K562 (cell line): ENCODE results near the gene SRMS. TPM values are rescaled to one million over a fixed set of nuclear protein-coding genes. Genes with fewer than 3 reads are reported as not detected.

Experiments used
- ATAC-seq: fragments of 200-7000 bp; cut with Tn5 transposase; 3 replicates; pipeline ENCODE4 v1.9.1; 2020; ENCODE audit warnings: moderate library complexity
- BruUV-seq: library from RNA; stranded (reverse); fragments of 400-500 nt; replicated peaks from 2 replicates; lab custom pipeline; 2021; lab: Mats Ljungman, UMichigan
- CTCF ChIA-PET: fragments of 300-600 bp; formaldehyde crosslinking; extraction: SDS; loops from one replicate; lab custom pipeline; 2021; ENCODE audit warnings: low intra/inter-chr PET ratio; lab: Yijun Ruan, JAX
- POLR2A ChIA-PET: fragments of 300-600, 350-650 bp; sonication (Branson Sonifier 250); formaldehyde crosslinking; extraction: SDS; loops from one replicate; lab custom pipeline; 2021; ENCODE audit warnings: antibody characterized with exemption, inconsistent platforms; lab: Yijun Ruan, JAX
- DNase-seq, 4 experiments: peaks; one replicate each; pipeline versions ENCODE4 v3.0.0 to v3.0.0-alpha.2; 2011 to 2018; ENCODE audit warnings: low spot score in 3 of 4, mixed read lengths in 3 of 4; ENCODE audit errors: extremely low read depth in 1 of 4
- FAIRE-seq: peaks from 2 replicates; lab custom pipeline; 2011; peaks lifted over from hg19 to GRCh38; lab: Jason Lieb, UNC
- H2AFZ ChIP-seq: 2 replicates; pipeline ENCODE4 v1.6.0; 2011; ENCODE audit warnings: low read depth, low read length, control low read depth, inconsistent platforms
- H3K27ac ChIP-seq: fragments of 200-600 bp; 3 replicates; pipeline ENCODE4 v1.8.0; 2011; ENCODE audit warnings: low read depth, mild to moderate bottlenecking, control low read depth, inconsistent platforms, low read length, moderate library complexity, mixed read lengths; ENCODE audit errors: extremely low read depth
- H3K27me3 ChIP-seq, 2 experiments: fragments of 300-600 bp in 1 of 2; 2 replicates in 1 of 2; 3 replicates in 1 of 2; pipeline versions ENCODE4 v1.6.0 to v1.8.0; 2011; ENCODE audit warnings: inconsistent platforms in 2 of 2, low read length in 2 of 2, mild to moderate bottlenecking in 1 of 2, mixed read lengths in 1 of 2, moderate library complexity in 1 of 2; ENCODE audit not compliant: control insufficient read depth in 2 of 2, insufficient read depth in 2 of 2
- H3K36me3 ChIP-seq: fragments of 300-600 bp; 3 replicates; pipeline ENCODE4 v1.8.0; 2011; ENCODE audit warnings: mild to moderate bottlenecking, low read length, inconsistent platforms; ENCODE audit not compliant: control insufficient read depth, insufficient read depth
- H3K4me1 ChIP-seq, 2 experiments: fragments of 200-600 bp in 1 of 2; replicated peaks in 1 of 2; 2 replicates in 1 of 2; 3 replicates in 1 of 2; pipeline versions ENCODE4 v1.5.1 to v1.8.0; 2011; ENCODE audit warnings: inconsistent platforms in 2 of 2, low read length in 2 of 2, mild to moderate bottlenecking in 1 of 2, mixed read lengths in 1 of 2, moderate library complexity in 1 of 2; ENCODE audit not compliant: control insufficient read depth in 2 of 2, insufficient read depth in 2 of 2
- H3K4me2 ChIP-seq: 2 replicates; pipeline ENCODE4 v1.6.1; 2011; ENCODE audit warnings: low read length, control low read depth, inconsistent platforms, mixed read lengths; ENCODE audit not compliant: insufficient read depth
- H3K4me3 ChIP-seq: fragments of 200-600 bp; sonication (generic), shearing (Covaris generic); 2 replicates; pipeline ENCODE4 v1.5.1; 2016; ENCODE audit warnings: control low read depth, inconsistent platforms
- H3K79me2 ChIP-seq: fragments of 200-600 bp; 3 replicates; pipeline ENCODE4 v1.8.0; 2011; ENCODE audit warnings: low read length, inconsistent platforms; ENCODE audit not compliant: control insufficient read depth, insufficient read depth
- H3K9ac ChIP-seq, 2 experiments: 2 replicates each; pipeline versions ENCODE4 v1.6.0 to v1.6.1; 2011; ENCODE audit warnings: low read depth in 2 of 2, low read length in 2 of 2, control low read depth in 1 of 2, inconsistent platforms in 1 of 2, mild to moderate bottlenecking in 1 of 2, mixed read lengths in 1 of 2; ENCODE audit not compliant: insufficient read depth in 1 of 2
- H3K9me1 ChIP-seq: one replicate; pipeline ENCODE4 v1.6.0; 2011; ENCODE audit warnings: inconsistent platforms, mild to moderate bottlenecking, low read length, moderate library complexity; ENCODE audit not compliant: control insufficient read depth, insufficient read depth
- H3K9me3 ChIP-seq: replicated peaks from 2 replicates; pipeline ENCODE4 v1.5.1; 2011; ENCODE audit warnings: low read depth, low read length, inconsistent platforms; ENCODE audit not compliant: control insufficient read depth, insufficient read depth
- H4K20me1 ChIP-seq: replicated peaks from 2 replicates; pipeline ENCODE4 v1.6.1; 2011; ENCODE audit warnings: low read length, inconsistent platforms, mixed read lengths; ENCODE audit not compliant: control insufficient read depth, insufficient read depth
- GTF2F1 ChIP-seq: IDR thresholded peaks from 2 replicates; pipeline ENCODE4 v1.6.1; 2011; ENCODE audit warnings: low read depth, low read length, improper control_type of control experiment
- KDM1A ChIP-seq, 2 experiments: fragments of 450-650 bp; IDR thresholded peaks; 2 replicates each; pipeline ENCODE4 v1.6.1; 2016; ENCODE audit warnings: mild to moderate bottlenecking in 2 of 2
- PTBP1 ChIP-seq: fragments of 200-400 bp; formaldehyde crosslinking; IDR thresholded peaks from 2 replicates; pipeline ENCODE4 v1.6.1; 2017; ENCODE audit warnings: low read depth, low read length
- RB1 ChIP-seq: fragments of 450-650 bp; IDR thresholded peaks from 2 replicates; pipeline ENCODE4 v1.6.1; 2017; ENCODE audit warnings: low read depth, mild to moderate bottlenecking
- ZBTB7A ChIP-seq: IDR thresholded peaks from 2 replicates; pipeline ENCODE4 v1.6.1; 2011; ENCODE audit warnings: low read depth, mild to moderate bottlenecking, low read length, moderate library complexity, borderline replicate concordance; ENCODE audit not compliant: control insufficient read depth
- ZNF124 ChIP-seq: sonication (generic); formaldehyde crosslinking; IDR thresholded peaks from 2 replicates; pipeline ENCODE4 v1.8.1; 2022; ENCODE audit warnings: missing genetic modification reagents
- WGBS: fragments of 100-300 bp; shearing (Covaris generic); methylation state at CpG from one replicate; pipeline ENCODE4 v1.1.6; 2016; ENCODE audit warnings: low coverage, mixed read lengths; ENCODE audit not compliant: insufficient coverage; ENCODE audit errors: missing lambda C conversion rate; 5-methylcytosine and 5-hydroxymethylcytosine counted together
- in situ Hi-C: fragments of 300-500 bp; cut with MboI; formaldehyde crosslinking; loops from 4 replicates; pipeline ENCODE4 v1.15.0; 2018; ENCODE audit warnings: inconsistent platforms, mixed read lengths
- intact Hi-C: fragments of 100-400 bp; cut with micrococcal nuclease; formaldehyde crosslinking; loops from 2 replicates; pipeline ENCODE4 v1.14.2; 2022
- polyA plus RNA-seq, 8 experiments: library from polyadenylated mRNA; depleted of rRNA in 4 of 8; stranded (reverse) in 5 of 8; unstranded in 3 of 8; fragments of >200 nt; fragmentation: Nextera tagmentation in 2 of 8; fragmentation: Illumina TruSeq in 1 of 8; extraction: Ambion mirVana in 2 of 8; extraction: Trizol in 1 of 8; gene quantifications; 2 replicates each; pipeline versions ENCODE4 v1.2.1 to v1.2.3, GENCODE V29; 2011 to 2014; ENCODE audit warnings: inconsistent platforms in 1 of 8, missing spikeins in 1 of 8
- total RNA-seq, 7 experiments: library from RNA; depleted of rRNA in 6 of 7; stranded (reverse); fragments of >200 nt in 6 of 7; fragmentation: Illumina TruSeq in 2 of 7; extraction: Trizol in 2 of 7; gene quantifications; 2 replicates each; pipeline versions ENCODE4 v1.2.1 to v1.2.3, GENCODE V29; 2011 to 2021; ENCODE audit warnings: low replicate concordance in 1 of 7
- TF ChIP-seq, protein P1 (sequence below): fragments of 250-450 bp; sonication (Bioruptor Pico); IDR thresholded peaks from 2 replicates; pipeline ENCODE4 v1.8.0; 2022; ENCODE audit warnings: inconsistent platforms, mild to moderate bottlenecking, moderate library complexity, borderline replicate concordance
- TF ChIP-seq, protein P2 (sequence below): sonication (generic); formaldehyde crosslinking; IDR thresholded peaks from 2 replicates; pipeline ENCODE4 v1.8.0; 2022; ENCODE audit warnings: missing genetic modification reagents, mild to moderate bottlenecking, borderline replicate concordance
- TF ChIP-seq, protein P3 (sequence below): fragments of 450-650 bp; formaldehyde crosslinking; IDR thresholded peaks from 2 replicates; pipeline ENCODE4 v1.4.0; 2020; ENCODE audit warnings: mild to moderate bottlenecking, mixed read lengths

SRMS gene
- total and polyA plus RNA-seq, 9 of the 15 experiments (the other 6 are each of a cell fraction or from before 2014, with no cell fraction given) = 0.07 TPM; not detected in 8

DNA sequence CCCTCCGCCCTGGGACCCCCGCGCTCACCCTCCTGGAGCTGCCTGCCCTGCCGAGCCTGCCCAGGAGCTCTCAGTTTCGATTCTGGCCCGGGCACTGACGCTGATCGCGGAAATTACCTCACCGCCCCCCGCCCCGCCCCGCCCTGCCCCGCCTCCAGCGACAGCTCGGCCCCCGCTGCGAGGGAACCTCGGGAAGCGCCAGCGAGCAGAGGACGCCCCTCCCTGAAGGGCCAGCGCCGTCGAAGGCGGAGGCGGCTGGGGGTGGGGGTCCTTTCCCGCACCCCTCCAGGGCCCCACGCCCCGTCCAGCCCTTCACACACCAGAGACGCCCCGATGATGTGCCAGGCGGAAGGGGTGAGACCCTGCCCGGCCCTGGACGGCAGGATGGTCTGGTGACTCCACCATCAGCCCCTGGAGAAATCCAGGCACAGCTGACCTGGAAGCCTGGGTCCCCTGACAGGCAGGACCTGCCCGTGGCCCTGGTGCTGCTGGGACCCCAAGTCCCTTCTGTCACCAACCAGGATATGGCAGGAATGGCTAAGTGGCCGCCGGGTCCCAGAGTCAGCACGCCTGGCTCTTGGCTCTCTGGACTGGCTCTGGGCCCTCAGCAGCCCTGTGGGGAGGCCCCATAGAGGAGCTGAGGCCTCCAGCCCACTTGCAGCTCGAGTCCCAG lies 26.7 kb upstream of the SRMS start, which contains the start of gene HELZ2 (continued):
- TF ChIP-seq, protein P1, sequence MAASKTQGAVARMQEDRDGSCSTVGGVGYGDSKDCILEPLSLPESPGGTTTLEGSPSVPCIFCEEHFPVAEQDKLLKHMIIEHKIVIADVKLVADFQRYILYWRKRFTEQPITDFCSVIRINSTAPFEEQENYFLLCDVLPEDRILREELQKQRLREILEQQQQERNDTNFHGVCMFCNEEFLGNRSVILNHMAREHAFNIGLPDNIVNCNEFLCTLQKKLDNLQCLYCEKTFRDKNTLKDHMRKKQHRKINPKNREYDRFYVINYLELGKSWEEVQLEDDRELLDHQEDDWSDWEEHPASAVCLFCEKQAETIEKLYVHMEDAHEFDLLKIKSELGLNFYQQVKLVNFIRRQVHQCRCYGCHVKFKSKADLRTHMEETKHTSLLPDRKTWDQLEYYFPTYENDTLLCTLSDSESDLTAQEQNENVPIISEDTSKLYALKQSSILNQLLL (CRISPR knock-in tag) = no peak
- no peak for TF ChIP-seq ZNF124 (CRISPR knock-in tag)
- TF ChIP-seq GTF2F1 = no peak
- TF ChIP-seq KDM1A (IDR thresholded peaks at IDR 0.05) = no peak
- no peak for TF ChIP-seq RB1

DNA sequence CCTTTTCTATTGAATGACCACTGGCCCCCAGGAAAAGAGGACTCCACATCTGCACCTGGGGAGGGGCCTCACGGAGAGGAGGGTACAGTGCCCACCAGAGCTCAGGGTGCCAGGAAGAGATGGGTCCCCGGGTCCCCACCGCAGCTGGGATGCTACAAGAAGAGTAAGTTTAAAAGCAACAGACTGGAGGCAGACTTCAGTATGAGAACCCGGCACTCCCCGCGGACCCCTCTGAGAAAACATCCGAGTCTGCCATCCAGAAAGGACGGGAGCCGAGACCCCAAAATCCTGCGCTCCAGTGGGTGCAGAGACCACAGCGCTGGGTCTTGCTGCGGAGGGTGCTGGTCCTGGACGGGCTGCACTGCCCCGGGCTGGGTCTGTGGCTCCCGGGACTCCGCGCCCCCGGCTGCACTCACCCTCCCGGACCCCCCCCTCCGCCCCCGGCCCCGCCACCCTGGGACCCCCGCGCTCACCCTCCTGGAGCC lies 26.1 kb upstream of the SRMS start:
- Histone ChIP-seq H4K20me1 (peaks cover 3% of the 10 kb centered on the region; the same call in 1 of the 2 replicates), H3K4me1 (peaks cover 4 to 64% of the 10 kb centered on the region in 2 experiments; a peak in 4 of 5 replicates), H3K27me3 (no peaks in the 10 kb centered on the region), H3K4me3 (peak overlapping the region; percentile 58), H3K9me1 (peaks cover 3% of the 10 kb centered on the region), H3K9me3 (no peaks in the 10 kb centered on the region), H3K27ac (peak overlapping the region; percentile 67; the same call in 2 of the 3 replicates), H3K4me2 (peak overlapping the region; percentile 81), H3K9ac (peak overlapping the region; percentile 64 to 95), H3K79me2 (no peaks in the 10 kb centered on the region), H2AFZ (peak overlapping the region; percentile 59; the same call in 1 of the 2 replicates), H3K36me3 (no peaks in the 10 kb centered on the region)
- BruUV-seq = TSS peak; percentile 68
- ATAC-seq = peak; percentile 11
- no peak for FAIRE-seq
- WGBS = 5% methylated on average over 11 of the region's 24 CpGs
- DNase-seq = peak in 1 of 4 experiments; percentile 37
- in situ Hi-C loops = no loop called here
- TF ChIP-seq ZBTB7A (peak; percentile 35; the same call in 1 of the 2 replicates), PTBP1 (no peak)
- TF ChIP-seq, protein P2, sequence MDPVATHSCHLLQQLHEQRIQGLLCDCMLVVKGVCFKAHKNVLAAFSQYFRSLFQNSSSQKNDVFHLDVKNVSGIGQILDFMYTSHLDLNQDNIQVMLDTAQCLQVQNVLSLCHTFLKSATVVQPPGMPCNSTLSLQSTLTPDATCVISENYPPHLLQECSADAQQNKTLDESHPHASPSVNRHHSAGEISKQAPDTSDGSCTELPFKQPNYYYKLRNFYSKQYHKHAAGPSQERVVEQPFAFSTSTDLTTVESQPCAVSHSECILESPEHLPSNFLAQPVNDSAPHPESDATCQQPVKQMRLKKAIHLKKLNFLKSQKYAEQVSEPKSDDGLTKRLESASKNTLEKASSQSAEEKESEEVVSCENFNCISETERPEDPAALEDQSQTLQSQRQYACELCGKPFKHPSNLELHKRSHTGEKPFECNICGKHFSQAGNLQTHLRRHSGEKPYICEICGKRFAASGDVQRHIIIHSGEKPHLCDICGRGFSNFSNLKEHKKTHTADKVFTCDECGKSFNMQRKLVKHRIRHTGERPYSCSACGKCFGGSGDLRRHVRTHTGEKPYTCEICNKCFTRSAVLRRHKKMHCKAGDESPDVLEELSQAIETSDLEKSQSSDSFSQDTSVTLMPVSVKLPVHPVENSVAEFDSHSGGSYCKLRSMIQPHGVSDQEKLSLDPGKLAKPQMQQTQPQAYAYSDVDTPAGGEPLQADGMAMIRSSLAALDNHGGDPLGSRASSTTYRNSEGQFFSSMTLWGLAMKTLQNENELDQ (CRISPR knock-in tag) = no peak
- TF ChIP-seq, protein P3, sequence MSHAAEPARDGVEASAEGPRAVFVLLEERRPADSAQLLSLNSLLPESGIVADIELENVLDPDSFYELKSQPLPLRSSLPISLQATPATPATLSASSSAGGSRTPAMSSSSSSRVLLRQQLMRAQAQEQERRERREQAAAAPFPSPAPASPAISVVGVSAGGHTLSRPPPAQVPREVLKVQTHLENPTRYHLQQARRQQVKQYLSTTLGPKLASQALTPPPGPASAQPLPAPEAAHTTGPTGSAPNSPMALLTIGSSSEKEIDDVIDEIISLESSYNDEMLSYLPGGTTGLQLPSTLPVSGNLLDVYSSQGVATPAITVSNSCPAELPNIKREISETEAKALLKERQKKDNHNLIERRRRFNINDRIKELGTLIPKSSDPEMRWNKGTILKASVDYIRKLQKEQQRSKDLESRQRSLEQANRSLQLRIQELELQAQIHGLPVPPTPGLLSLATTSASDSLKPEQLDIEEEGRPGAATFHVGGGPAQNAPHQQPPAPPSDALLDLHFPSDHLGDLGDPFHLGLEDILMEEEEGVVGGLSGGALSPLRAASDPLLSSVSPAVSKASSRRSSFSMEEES (CRISPR knock-in tag) = no peak
- POLR2A ChIA-PET = interaction anchor here (0.6 kb wide), 2 partner anchors 17 to 53 kb away, joined by 3 read pairs; partner anchors contain the start of gene GMEB2
- CTCF ChIA-PET = no interaction called here
- intact Hi-C loops = no loop called here
